Measurements from ENCODE around the gene CBLN4.

DNA sequence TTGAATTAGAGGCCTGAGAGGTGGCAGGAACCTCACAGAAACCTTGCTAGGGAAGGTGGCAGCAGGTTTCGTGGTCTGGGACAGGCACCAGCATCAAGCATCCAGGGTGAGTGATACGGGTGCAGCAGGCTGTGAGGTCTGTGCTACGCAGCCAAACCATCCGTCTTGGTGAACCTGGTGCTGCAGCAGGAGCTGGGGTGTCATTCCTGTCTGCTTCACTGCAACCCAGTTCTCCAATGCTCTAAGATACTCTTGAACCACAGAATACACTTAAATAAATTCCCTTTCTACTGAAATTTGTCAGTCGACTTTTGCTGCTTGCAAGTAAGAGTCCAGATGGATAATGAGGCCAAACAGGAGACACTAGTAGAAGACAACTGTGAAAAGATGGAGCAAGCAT, 9.7 kb upstream of the CBLN4 start:
- TF ChIP-seq, protein P1, sequence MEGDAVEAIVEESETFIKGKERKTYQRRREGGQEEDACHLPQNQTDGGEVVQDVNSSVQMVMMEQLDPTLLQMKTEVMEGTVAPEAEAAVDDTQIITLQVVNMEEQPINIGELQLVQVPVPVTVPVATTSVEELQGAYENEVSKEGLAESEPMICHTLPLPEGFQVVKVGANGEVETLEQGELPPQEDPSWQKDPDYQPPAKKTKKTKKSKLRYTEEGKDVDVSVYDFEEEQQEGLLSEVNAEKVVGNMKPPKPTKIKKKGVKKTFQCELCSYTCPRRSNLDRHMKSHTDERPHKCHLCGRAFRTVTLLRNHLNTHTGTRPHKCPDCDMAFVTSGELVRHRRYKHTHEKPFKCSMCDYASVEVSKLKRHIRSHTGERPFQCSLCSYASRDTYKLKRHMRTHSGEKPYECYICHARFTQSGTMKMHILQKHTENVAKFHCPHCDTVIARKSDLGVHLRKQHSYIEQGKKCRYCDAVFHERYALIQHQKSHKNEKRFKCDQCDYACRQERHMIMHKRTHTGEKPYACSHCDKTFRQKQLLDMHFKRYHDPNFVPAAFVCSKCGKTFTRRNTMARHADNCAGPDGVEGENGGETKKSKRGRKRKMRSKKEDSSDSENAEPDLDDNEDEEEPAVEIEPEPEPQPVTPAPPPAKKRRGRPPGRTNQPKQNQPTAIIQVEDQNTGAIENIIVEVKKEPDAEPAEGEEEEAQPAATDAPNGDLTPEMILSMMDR (conservative IDR thresholded peaks at IDR 0.05; ENCODE audit: low read length), result no peak
- no peak for TF ChIP-seq EZH2phosphoT487 (IDR thresholded peaks at IDR 0.05; ENCODE audit: borderline replicate concordance, low read depth, low read length)

Measured in OCI-LY7 (cell line).